ENCODE results near the gene NFIB.

GRCh38 chr9:14300040-14300439, 13.9 kb downstream of the NFIB start:
- TF ChIP-seq CTCF (IDR thresholded peaks at IDR 0.05) = no peak
- no peak for TF ChIP-seq JUN (IDR thresholded peaks at IDR 0.05)
- TF ChIP-seq POLR2A (IDR thresholded peaks at IDR 0.05; ENCODE audit: low read length) = no peak
- TF ChIP-seq CBX8 (IDR thresholded peaks at IDR 0.05) = no peak
- no peak for TF ChIP-seq ESRRA (IDR thresholded peaks at IDR 0.05; ENCODE audit: borderline replicate concordance, low read length)
- TF ChIP-seq FOSB (CRISPR knock-in tag; IDR thresholded peaks at IDR 0.05) = no peak
- no peak for TF ChIP-seq KDM1A (IDR thresholded peaks at IDR 0.05; ENCODE audit: low read depth)
- no peak for TF ChIP-seq HOXA7 (CRISPR knock-in tag; IDR thresholded peaks at IDR 0.05)
- no peak for TF ChIP-seq CHD2 (IDR thresholded peaks at IDR 0.05; ENCODE audit: low read length, partially characterized antibody)

All from A549 (cell line).